NCI-H446 treated with DMSO at 0.1 percent for 48 hours (cell line): Measurements from ENCODE around the gene SH3PXD2A.

Experiments used
- DNase-seq: peaks from one replicate; lab custom pipeline; 2025; lab: John Stamatoyannopoulos, UW

The SH3PXD2A gene

DNA sequence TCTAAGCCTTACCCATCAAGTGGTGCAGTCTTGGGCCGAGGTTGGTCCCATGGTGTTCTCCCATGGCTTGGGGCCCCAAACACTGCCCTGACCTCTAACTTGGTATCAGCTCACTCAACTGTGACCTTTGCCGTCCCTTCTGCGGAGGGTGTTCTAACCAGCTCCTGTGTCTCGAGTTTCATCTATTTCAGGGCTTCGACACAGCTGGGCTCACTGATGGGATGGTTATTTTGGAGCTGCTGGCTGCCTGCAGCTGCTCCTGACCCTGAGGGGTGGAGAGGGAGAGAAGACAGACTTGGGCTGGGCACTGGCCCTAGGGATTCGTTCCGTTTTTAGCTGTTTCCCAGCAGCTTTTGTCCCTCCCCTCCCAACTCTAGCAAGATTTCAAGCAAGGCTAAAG is 274.9 kb downstream of the SH3PXD2A start:
- no peak for DNase-seq

GRCh38 chr10:103580011-103580410 is 275.4 kb downstream of the SH3PXD2A start:
- DNase-seq = no peak

DNA sequence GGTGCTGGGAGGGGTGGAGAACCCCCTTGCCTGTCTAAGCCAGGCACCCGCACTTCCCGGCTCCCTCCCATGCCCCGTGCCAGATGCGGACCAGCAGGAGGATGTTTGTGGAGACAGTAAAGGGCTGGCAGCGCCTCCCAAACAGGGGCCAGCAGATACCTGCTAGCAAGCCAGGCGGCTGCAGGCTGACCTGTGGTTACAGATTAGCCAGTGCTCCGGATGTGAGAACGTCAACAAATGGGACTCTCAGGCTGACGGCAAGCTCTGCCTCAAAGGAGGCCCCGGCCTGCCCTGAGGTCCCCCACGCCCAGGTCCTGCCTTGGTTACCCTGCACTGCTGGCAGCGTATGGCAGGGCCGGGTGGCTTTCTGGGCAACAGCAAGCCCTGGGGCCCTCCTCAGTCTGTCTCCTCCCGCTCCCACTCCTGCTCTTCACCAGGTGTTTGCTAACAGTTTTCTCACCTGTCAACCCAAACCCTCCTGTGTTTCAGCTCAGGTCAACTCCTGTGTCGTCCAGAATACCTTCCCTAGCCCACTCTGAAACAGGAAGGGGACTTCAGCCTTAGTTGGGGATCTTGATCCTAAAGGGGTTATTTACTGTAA is 276.5 kb downstream of the SH3PXD2A start:
- no peak for DNase-seq

GRCh38 chr10:103576862-103577261 is 278.5 kb downstream of the SH3PXD2A start:
- no peak for DNase-seq

GRCh38 chr10:103576076-103576471 is 279.3 kb downstream of the SH3PXD2A start:
- no peak for DNase-seq

GRCh38 chr10:103575416-103576075 is 279.8 kb downstream of the SH3PXD2A start:
- no peak for DNase-seq

DNA sequence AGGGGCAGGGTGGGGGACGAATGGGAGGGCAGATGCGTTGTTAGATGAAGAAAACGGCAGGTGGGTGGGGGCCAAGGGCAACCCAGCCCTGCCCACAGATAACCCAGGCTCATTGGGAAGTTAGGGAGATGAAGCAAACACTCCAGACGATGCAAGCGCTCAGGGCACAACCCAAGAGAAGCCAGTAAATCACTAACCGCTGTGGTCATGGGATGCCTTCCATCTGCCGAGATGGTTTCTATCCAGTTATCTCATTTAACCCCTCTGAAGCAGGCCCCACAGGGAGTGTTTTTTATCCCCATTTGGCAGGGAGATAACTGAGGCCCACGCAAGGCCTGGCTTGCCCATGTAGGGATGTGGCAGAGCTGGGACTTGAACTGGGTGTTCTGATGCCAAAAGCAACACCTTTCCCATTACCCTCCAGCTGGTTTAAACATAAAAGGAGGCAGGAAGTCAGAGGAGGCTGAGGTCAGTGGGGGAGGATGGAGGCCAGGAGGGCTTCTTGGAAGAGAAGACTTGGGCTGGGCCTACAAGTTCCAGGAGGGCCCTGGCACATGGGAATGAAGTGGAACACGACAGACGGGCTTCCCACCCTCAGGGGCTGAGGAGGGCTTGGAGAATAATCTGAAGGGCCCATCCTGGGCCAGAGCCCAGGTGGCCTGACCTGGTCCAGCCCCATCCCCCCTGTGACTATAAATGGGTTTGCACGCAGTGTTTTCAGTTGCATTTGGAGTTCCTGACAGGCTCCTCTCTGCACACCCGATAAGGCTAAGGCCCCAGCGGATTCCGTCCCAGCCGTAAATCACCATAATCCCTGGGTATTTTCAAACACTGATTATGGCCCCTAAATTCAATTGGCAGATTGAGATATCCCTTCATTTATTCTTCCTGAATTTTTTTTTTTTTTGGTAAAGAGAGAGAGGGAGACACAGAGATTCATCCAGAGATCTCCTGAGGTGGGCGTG is 281.0 kb downstream of the SH3PXD2A start:
- DNase-seq = no peak

DNA sequence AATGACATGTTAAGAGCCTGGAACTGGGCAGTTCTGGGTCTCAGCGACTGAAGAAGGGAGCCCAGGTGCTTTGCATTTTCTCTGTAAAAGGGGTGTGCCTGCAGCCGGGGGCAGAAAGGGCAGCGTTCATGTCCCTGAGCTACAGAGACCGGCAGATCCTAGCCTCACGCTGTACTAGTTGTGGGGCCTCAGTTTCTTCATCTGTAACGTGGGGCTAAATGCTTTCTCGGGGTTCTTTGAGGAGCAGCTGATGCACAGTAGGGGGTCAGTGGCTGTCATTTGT is 282.2 kb downstream of the SH3PXD2A start:
- DNase-seq = no peak

DNA sequence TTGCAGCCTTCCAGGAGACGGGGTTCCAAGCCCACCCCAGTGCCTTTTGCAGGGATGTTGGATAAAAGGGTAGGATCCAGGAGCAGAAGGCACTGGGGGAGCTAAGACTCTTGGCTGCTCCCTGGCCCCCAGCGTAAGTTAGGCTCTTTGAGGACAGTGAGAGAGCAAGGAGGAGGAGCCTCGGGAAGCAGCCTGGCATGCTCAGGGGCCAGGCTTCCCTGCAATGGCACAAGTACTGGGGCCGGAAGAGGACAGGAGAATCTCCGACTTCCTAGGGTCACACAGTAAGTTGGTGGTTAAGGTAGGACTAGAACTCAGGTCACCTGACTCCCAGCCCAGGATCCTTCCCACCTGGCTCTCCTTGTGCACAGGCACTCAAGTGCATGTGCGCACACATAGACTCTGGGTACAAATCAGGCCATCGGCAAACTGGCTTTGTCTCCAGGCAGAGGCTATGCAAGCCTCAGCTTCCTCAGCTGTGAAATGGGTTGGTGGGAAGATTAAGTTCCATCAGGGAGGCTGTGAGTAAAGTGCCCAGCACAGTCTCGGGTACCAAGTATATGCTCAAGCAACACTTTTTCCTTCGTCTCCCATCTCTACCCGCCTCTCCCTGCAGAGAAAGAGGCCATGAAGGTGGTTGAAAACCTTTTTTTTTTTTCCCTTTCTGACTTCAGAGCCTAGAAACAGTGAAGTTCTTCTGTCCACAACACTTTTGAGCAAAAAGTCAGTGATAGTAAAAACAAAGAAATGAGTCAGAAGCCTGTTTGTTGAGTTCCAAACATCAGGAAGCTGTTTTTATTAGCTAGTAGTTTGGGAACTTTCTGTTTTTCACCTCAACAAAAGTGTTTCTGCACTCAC is 282.8 kb downstream of the SH3PXD2A start:
- DNase-seq = no peak

DNA sequence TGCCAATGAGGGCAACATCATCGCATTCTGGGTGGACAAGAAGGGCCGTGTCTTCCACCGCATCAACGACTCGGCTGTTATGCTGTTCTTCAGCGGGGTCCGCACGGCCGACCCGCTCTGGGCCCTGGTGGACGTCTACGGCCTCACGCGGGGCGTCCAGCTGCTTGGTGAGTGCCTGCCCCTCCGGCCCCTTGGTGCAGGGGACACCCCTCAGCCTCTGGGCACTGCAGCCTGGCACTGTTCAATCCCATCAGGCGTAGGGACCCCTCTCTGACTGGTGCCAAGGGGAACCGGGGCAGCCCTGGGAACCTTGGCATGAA is 283.8 kb downstream of the SH3PXD2A start:
- no peak for DNase-seq

- no peak for DNase-seq
Observed at GRCh38 chr10:103570844-103571655, 284.3 kb downstream of the SH3PXD2A start.

- DNase-seq = no peak
Observed at GRCh38 chr10:103569896-103570295, 285.5 kb downstream of the SH3PXD2A start.

GRCh38 chr10:103568505-103568904 is 286.9 kb downstream of the SH3PXD2A start:
- no peak for DNase-seq

- DNase-seq = no peak
Observed at GRCh38 chr10:103566536-103566935, 288.8 kb downstream of the SH3PXD2A start.

- no peak for DNase-seq
Observed at GRCh38 chr10:103564776-103565520, 290.4 kb downstream of the SH3PXD2A start.

DNA sequence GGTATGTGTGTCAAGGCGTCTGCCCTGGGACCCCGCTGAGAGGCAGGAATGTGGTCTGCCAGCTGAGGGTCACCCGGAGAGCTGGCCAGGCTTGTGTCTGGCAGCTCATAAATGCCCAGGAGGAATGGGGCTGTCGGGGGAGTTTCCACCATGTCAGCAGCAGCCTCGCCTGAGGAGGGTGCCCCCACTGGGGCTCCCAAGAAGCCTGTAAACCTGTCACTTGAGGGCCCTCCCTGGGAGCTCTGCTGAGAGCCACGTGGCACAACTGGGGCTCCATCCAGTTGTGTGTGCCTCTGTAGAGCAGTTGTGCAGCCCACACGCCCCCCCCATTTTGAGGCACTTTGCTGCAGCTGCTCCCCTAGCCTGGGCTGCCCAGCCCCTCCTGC is 291.3 kb downstream of the SH3PXD2A start:
- DNase-seq = no peak

GRCh38 chr10:103563231-103564115 is 291.9 kb downstream of the SH3PXD2A start:
- no peak for DNase-seq

DNA sequence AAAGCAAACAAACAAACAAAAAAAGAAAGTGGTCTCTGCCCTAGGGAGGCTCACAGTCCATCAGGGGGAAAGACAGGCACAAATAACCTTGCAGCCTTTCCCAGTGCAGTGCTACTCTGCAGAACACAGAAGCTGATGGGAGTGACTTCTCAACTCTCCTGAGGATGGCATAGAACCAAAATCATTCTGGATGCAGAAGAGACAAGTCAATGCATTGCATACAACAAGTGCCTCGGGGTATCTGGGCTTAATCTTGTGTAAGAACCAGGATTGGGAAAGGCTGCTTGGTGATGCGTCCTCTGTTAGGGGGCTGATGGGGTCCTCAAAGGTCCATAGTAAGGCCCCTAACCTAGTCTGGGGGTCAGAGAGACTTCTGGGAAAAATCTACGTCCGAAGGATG is 293.0 kb downstream of the SH3PXD2A start:
- DNase-seq = no peak

- no peak for DNase-seq
Observed at GRCh38 chr10:103560886-103561285, 294.5 kb downstream of the SH3PXD2A start.

- no peak for DNase-seq
Observed at GRCh38 chr10:103559776-103560175, 295.6 kb downstream of the SH3PXD2A start.
